Activated gamma-delta T cell treated with anti-CD3 and anti-CD28 coated beads, Interleukin-2, amount 50 U/mL, for 16 hours (primary cell): Measurements from ENCODE around the gene OR52N1.

ENCODE experiments used
- DNase-seq: peaks from one replicate; pipeline ENCODE4 v3.0.0-alpha.2; 2020; ENCODE audit warnings: low read depth

The OR52N1 gene

GRCh38 chr11:5791165-5791564 is at the start of gene OR52N1:
Gene OR52N1, minus strand, starts transcription at chr11:5791265. Its CDS starts 2,449 bp downstream, at chr11:5788816.
- no peak for DNase-seq

GRCh38 chr11:5837695-5838094 is 46.6 kb upstream of the OR52N1 start:
- no peak for DNase-seq

GRCh38 chr11:5833446-5833845 is 42.4 kb upstream of the OR52N1 start:
- DNase-seq = no peak

GRCh38 chr11:5831196-5831829 is 40.2 kb upstream of the OR52N1 start:
- no peak for DNase-seq

DNA sequence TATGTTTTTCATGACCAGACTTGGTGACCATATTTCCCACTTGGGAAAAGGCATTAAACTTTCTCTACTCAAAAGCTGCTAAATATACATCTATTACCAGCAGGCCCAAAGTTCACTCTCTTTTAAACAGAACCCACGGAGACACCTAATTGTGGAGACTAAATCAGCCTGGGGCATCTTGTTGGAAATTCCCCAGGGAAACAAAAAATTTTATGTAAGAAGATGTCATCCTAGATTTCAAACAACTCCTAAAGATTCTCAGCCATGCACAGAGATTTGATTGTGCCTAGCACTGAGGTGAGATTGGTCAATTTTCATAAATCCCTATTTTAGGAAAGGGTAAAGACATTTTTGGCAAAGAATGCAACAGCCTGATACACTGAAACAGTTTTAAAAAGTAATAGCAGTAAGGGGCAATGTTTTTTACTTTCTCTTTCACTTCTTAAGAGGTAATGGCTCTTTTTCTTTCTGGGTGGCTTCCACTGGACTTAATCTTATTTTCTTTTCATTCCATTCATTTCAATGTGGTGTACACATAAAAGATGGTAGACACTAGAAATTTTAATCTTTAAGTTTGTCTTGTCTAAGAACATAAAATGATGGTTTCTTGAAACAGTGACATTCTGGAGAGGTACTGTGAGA is 27.3 kb upstream of the OR52N1 start:
- DNase-seq = no peak

- no peak for DNase-seq
These were observed 24.5 kb upstream of the OR52N1 start for GRCh38 chr11:5815534-5815933.

DNA sequence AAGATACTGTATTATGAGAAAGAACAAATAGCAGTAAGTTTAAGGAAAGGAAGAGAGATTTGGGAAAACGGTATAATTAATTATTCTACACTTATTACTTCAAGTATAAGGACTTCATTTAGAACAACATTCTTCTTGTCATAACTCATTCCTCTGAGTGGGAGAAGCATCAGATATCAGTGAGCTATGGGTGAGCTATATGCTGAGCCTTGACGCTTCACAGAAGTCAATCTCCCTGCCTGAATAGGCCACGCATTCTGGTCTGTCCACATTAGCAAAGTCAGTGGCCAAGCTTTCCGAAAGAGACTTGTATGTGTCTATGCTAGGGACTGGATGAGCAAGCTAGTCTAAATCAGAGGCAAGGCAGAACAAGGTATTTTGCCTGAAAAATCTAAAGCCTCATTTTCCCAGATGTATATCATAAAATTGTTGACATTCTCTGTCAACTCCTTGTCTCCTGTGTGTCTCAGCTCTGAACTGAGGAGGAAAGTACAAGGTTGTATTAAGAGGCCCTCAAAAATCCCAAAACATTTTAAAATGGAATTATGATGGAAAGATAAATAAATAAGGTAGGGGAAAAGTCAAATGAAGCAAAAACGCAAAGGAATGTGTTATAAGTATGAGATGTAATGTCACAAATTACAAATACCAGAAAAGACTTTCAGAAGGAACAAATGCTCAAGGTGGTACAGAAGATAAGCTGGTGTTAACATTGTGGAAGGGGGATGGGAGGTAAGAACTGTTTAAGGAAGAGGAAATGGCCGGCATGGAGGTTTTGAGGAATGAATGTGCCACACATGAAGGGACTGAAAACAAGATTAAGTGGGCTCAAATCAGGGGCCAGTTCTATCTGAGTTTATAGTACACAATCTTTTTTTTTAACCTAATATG is 19.1 kb upstream of the OR52N1 start:
- no peak for DNase-seq

GRCh38 chr11:5809122-5809519 is 18.1 kb upstream of the OR52N1 start:
- DNase-seq = no peak

GRCh38 chr11:5808500-5809121 is 17.5 kb upstream of the OR52N1 start, which contains the start of gene OR52N2:
Gene OR52N2, plus strand, starts transcription at chr11:5808924. Its CDS starts 11,412 bp downstream, at chr11:5820336.
- peak; percentile 55 for DNase-seq

DNA sequence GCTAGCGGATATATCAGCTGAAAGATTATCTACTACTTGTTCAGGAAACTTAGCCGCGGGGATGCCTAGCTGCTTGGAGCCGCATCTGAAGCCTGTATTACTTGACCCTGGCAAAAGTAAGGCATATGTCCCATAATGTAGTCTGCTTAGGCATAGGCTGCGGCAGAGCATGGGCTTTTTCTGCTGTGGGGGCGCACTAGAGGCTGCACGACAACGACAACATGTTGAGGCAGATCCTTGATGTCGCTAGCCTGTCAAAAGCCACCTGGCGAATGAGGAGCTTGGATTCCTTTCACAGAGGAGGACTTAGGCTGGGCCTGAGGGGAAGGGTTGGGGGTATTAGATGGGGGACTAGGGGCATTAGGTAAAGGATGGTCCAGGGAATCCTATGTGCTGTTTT is 16.5 kb upstream of the OR52N1 start:
- no peak for DNase-seq

- no peak for DNase-seq
These were observed 12.9 kb upstream of the OR52N1 start for GRCh38 chr11:5803982-5804381.

DNA sequence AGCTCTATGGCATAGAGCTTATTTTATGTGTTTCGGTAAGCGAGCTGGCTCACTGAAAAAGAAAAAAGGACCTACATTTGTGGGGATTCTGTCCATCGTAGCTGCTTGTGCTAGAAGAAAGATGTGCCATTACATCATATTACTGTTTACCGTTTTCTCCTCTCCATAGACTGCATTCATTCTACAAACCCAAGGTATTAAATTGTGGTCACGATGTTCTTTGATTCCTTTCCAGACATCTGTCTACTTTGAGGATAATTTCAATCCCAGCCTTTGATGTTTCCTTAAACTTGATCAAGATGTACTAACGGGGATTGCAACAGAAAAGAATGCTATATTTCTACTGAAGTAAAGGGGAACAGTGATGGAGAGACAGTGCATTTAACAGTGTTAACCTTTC is 5.5 kb upstream of the OR52N1 start:
- no peak for DNase-seq

DNA sequence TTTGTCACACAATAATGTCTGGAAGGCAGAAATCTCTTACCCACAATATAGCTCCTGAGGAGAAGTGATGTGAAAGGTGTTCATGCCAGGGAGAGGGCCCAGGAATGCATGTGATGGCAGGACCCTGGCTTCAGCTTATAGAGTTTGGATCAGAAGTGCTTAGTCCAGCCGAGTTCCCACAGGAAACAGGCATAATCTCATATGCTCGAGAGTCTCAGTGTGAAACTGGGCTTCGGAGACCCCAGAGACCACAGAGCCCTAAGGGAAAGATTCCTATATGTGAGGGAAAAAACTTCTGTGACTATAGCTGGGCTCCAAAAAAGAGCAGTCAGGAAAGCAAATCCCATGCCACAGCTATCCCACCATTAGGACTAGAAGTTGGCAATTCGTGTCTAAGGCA is 7.8 kb downstream of the OR52N1 start, which contains the start of gene OR52N5:
OR52N5 (minus strand) TSS at position 101 of the 400 bp plus-strand sequence. CDS start 4,721 bp downstream, outside the sequence.
- no peak for DNase-seq

DNA sequence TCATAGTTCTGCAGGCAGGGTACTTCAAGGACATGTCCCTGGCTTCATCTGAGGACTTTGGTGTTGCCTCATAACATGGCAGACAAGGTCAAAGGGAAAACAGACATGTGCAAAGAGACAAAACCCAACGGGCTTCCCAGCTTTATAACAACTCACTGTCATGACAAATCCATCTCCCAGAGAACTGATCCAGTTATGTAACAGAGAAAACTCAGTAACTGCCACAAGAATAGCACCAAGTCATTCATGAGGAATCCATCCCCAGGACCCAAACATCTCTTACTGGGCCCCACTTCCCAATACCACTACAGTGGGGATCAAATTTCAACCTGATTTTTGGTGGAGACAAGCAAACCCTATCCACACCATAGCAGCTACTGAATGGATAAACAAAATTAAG is 24.0 kb downstream of the OR52N1 start:
- DNase-seq = no peak

DNA sequence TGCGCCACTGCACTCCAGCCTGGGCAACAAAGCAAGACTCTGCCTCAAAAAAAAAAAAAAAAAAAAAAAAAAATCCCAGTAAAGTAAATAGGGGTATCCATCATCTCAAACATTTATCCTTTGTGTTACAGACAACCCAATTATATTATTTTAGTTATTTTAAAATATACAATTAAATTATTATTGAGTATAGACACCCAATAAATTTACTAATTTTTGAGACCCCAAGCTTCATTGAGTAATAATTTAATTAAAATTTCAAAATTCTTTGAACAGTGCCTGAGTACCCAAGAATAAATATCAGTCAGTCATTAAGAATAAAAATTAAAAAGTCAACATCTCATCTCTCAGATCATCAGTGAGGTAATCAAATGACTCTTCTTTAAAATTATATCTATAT is 37.1 kb downstream of the OR52N1 start, which contains the start of gene OR52N4:
OR52N4 (plus strand) TSS at position 301 of the 400 bp plus-strand sequence. CDS start 498 bp downstream, outside the sequence.
- DNase-seq = no peak

- DNase-seq = no peak
These were observed 41.2 kb downstream of the OR52N1 start for GRCh38 chr11:5749836-5750235.

DNA sequence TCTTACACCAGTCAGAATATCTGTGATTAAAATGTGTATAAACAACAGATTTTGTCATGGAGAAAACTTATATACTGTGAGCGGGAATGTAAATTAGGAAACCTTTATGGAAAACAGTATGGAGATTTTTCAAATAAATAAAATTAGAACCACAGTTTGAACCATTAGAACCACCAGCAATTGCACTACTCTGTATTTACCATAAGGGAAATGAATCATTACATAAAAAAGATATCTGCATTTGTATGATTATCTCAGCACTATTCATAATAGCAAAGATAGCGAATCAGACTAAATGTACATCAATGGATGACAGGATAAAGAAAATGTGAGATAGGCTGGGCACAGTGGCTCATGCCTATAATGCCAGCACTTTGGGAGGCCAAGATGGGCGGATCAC is 44.5 kb downstream of the OR52N1 start:
- no peak for DNase-seq

- no peak for DNase-seq
These were observed 52.6 kb downstream of the OR52N1 start for GRCh38 chr11:5738431-5738830.

GRCh38 chr11:5737670-5738392 is 53.2 kb downstream of the OR52N1 start:
- DNase-seq = no peak

- no peak for DNase-seq
These were observed 54.0 kb downstream of the OR52N1 start for GRCh38 chr11:5737091-5737490.
